Stimulated activated CD4-positive, alpha-beta T cell treated with anti-CD3 and anti-CD28 coated beads, Interleukin-4, amount 100 ng/mL, for 24 hours (primary cell): ENCODE measurements around the gene IL13RA2.

Experiments
- DNase-seq: peaks from one replicate; pipeline ENCODE4 v3.0.0-alpha.2; 2020

Gene IL13RA2, protein sequence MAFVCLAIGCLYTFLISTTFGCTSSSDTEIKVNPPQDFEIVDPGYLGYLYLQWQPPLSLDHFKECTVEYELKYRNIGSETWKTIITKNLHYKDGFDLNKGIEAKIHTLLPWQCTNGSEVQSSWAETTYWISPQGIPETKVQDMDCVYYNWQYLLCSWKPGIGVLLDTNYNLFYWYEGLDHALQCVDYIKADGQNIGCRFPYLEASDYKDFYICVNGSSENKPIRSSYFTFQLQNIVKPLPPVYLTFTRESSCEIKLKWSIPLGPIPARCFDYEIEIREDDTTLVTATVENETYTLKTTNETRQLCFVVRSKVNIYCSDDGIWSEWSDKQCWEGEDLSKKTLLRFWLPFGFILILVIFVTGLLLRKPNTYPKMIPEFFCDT

DNA sequence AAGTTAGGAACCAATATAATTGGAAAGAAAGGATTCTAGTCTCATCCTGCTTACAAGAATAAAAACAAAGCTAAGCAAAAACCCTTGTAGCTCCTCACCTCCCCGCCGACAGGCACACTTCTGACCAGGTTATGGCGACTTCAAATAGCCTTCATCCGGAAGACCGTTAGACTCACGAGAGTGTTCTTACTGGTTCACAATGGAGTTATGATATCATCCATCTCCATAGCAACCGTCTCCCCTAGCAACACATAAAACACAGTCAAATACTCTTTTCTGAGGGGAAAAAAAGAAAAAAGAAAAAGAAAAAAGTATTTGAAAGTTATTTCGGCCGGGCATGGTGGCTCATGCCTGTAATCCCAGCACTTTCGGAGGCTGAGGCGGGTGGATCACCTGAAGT lies at the start of gene IL13RA2:
Gene IL13RA2 (minus strand): TSS at position 162 of the 400 bp plus-strand sequence. CDS start 347 bp downstream, outside the sequence.
- no peak for DNase-seq

DNA sequence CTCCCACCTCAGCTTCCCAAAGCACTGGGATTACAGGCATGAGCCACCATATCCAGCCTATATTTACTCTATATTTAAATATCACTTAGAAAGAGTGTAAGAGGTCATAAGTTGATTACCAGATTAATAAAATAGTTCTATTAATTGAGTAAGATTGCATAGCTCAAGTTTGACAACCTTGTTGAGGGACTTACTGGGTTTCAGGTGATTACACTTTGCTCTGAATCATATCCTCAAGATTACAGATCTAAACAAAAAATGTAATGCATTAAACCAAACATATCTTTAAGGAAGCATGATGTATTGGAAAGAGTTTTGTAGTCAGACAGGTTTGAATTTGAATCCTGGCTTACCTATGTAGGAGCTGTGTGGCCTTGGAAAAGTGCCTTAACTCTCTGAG lies 47.9 kb upstream of the IL13RA2 start:
- DNase-seq, result no peak

DNA sequence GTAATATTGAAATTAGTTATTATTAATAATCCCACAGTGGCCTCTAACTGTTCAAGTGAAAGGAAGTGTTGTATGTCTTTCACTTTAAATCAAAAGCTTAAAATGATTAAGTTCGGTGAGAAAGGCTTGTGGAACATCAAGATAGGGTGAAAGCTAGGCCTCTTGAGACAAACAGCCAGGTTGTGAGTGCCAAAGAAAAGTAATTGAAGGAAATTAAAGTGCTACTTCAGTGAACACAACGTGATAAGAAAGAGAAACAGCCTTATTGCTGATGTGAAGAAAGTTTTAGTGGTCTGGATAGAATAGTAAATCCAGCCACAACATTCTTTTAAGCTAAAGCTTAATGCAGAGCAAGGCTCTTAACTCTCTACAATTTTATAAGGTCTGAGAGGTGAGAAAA lies 42.6 kb upstream of the IL13RA2 start:
- DNase-seq, result no peak

DNA sequence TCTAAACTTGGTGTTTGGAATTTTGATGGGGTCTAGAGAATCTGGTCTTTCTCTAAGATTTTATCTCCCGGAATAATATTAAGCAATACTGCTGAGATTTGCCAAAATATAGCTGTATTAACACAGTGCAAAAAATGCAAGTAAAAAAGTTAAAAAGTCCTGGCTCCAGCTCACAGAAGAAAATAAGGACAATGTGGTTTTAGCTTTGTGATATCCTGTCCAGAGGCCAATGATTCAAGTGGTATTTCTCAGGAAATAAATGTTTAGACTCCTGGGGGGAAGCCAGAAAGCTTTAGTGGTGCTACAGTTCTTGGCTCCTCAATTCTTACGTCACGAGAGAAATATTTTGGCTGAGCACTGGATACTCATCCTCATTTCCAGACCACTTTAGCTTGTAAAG lies 40.9 kb upstream of the IL13RA2 start:
- no peak for DNase-seq

DNA sequence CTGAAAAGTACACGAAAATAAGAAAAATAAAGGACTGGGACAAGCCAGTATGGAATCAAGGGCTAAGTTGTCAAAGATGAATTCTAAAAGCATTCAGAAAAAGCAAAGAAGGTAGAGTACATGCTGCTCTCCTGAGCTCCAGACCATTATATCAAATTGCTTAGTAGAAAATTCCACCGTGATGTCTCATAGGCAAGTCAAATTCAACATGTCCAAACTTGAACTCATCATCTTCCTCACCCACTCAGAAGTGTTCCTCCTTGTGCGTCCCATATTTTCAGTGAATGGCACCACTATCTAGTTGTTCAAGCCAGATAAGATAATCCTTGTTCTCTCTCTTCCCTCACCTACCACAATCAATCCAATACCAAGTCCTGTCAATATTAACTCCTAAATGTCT lies 37.5 kb upstream of the IL13RA2 start:
- no peak for DNase-seq

DNA sequence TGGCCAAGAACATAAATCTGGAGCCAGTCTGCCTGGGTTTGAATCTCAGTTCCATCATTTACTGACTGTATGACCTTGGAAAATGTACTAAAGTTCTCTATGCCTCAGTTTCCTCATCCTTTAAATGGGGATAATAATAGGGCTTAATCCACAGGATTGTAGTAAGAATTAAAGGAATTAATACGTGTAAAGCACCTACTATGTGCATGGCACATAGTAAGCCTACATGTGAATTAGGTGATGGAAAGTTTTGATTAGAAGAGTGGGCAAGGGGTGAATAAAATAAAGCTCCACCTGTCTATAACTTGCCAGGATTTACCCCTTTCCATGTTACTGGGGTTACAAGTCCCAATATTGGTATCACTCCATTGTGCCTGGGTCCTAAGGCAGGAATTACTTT lies 35.8 kb upstream of the IL13RA2 start:
- no peak for DNase-seq

DNA sequence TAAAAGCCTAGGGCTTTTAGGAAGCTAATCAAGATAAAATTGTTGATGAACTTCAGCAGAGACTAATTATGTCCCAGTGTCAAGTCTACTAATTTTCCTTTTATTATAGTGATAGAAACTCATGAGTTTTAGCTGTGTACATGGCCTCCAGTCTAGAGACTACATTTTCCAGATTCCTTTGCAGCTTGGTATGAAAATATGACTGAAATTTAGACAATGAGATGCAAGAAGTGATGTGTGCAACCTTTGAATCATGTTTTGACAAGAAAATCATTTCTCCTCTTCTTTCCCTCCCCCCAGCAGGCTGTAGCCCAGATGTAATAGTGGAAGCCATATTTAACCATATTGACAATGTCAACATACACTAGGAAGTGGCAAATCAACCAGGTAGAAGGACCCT lies 30.3 kb upstream of the IL13RA2 start:
- no peak for DNase-seq

DNA sequence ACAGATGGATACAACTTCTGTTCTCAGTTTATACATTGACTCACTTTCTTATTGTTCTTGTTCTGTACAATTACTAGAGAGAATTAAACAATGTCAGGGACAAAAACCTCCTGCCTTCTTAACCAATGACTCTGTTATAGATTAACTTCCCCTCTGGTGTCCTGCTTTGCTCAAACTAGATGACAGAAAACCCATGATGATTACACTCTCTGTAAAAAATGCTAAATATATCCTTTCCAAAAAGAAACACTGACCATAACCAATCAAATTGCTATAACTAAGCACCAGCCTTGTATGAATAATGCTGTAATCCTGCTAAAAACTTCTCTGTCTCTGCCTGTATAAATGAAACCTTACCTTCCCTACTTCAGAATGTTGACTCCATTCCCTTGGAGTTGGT lies 29.8 kb upstream of the IL13RA2 start:
- DNase-seq, result no peak

DNA sequence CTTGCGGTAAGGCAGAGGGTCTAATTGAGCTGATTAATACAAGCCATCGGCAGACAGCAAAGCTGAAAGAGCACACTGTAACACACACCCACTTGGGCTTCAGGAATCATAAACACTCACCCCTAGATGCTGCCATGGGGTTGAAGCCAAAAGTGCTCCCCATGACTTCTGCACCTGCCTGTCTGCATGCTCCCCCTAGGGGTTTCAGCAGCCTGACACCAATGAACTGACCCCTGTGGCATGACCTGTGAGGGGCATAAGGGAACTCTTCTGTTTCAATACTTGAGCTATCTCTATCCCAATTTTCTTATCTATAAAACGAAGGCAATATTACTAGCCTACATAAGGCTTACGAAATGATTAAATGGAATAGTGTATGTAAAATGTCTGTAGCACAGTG lies 23.0 kb upstream of the IL13RA2 start:
- no peak for DNase-seq

DNA sequence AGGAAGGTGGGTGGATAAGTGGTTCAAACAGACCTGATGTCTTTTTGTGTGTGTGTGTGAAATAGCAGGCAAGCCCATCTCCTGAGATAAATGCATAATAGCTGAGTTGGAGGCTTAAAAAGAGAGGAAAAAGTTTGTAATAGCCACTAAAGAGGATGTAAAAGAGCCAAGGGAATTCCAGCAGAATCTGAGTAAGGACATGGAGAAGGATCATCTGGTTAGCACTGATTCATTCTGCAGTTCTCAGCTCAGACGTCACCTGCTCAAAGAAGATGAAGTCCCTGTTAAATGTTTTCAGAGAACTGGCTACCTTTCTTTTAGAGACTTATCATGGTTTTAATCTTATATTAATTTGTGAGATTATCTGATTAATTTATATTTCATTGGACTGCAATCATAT lies 21.0 kb upstream of the IL13RA2 start:
- DNase-seq, result no peak

DNA sequence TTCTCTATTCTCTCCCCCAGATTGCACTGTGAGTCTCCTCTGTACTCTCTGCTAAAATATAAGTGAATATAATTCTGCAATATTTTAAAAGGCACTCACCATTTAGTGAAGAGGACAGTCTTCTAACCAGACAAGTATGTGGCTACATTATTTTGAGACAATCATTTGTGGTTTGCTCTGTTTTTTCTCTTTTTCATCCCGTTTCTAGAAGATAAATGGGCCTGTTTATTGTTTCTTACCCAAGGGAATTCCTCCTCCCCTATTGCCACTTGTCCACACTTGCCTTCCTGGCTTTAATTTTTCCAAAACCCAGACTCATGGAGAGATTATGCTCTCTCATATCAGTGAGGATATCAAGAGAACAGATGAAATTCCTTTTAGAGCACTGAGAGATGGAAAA lies 18.6 kb upstream of the IL13RA2 start:
- DNase-seq, result no peak

DNA sequence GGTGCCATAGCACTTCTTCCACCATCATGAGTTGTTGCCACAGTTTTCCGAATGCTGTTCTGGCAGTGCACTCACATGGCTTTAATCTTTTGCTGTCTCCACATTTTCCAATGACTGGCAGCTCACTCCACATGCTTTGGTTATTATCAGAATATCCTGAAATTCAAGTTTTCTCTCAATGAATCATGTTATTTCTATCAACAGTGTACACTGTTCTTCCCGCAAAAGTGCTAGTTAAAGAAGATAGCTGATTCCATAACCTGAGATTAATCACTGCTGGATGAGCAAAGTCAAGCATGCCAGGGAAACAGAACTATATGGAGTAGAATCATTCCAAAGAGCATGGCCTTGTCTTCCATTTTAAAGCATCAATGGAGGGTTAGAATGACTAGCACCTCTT lies 14.6 kb upstream of the IL13RA2 start:
- no peak for DNase-seq

DNA sequence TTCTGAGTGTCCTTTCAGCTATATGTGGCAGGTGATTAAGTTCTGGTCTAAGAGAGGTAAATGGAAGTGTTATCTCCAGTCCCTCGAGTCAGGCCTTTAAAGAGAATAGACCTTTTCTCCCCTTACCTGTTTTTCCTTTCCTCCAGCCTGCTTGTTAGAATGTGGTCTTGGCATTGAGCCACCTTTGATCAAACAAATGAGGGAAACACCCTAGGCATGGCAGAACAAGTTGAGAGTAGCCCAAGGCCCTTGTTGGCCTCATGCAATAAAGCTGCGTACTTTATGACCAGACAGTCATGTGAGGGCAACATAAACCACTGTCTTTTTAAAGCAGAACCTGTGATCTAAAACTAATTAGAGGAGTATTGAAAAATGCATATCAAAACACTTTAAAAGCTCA lies 13.2 kb upstream of the IL13RA2 start:
- no peak for DNase-seq

DNA sequence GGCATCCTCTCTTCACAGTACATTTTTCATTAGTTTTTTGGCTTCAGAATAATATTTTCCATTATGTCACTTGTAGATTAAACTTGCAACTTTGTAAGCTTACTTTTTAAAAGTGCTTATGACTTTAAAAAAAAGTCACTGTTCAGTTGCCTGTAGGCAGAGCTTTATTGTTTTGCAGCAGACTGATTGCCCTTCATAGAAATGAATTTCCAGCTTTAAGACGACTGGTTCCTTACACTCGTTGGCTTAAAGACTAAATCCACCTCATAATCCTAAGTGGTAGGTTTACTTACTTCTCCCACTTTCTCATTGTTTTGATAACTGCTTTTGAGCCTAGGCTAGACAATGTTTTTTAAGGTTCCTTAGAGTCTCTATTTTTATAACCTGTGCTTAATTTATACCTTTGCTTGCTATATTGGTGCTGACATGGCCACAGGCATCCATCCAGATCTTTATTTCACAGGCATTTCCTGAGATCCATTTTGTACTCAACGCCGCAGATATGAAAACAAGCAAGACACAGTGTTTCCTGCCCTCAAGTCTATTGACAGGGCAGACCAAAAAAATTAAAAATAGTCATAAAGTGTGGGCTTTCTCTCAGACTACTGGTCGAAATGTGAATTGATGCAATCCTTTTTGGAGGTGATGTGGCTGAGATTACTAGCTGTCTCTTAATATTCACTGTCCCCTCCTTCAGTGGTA lies 12.6 kb upstream of the IL13RA2 start:
- DNase-seq, result no peak

DNA sequence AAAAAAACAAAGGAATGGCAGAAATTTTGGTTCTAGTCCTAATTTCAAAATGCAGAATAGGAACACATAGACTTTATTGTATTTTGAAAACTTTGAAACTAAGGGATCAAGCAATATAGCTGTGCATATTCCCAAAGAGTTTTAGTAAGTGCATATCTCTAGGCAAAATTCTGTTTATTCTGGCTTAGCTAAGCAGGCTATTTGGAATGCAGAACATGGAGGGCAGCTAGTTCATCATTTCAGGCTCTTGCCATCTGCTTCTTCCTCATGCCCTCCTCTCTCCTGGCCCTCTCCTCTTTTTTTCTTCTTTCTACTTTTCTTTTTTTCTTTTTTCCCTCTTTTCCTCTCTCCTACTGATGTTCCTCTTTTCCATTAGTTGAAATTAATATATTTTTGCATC lies 12.0 kb upstream of the IL13RA2 start:
- no peak for DNase-seq

DNA sequence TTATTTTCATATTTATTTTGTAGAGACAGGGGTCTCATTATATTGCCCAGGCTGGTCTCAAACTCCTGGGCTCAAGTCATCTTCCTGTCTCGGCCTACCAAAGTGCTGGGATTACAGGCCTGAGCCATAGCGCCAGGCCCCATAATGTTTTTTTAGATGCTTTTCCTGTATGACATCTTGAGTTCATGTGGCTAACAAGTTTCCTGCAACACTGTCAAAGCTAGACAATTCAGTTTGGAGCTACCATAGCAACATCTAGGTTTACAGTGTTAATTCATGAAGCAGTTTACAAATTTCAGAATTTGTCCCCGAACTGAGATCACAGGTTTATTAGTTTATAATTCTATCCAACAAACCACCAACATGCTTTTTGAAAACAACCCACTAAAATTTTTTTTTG lies 6.4 kb upstream of the IL13RA2 start:
- no peak for DNase-seq

DNA sequence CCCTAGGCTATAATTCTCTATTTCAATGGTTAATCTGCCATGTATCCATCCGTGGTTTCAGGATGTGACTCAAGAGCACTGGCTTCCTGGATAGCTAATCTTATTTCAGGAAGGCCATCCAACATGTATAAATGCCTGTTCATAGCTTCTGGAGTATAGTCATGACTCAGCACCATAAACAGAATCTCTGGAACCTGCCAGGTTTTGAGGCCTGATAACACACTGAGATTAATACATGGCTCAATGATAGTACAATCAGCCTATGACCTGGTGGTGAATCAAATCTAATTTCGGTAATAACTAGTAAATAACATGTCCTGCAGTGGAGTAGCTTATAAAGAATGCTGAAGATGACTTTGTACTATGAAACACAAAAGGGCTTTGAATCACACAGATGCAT lies 5.7 kb upstream of the IL13RA2 start:
- DNase-seq, result no peak

DNA sequence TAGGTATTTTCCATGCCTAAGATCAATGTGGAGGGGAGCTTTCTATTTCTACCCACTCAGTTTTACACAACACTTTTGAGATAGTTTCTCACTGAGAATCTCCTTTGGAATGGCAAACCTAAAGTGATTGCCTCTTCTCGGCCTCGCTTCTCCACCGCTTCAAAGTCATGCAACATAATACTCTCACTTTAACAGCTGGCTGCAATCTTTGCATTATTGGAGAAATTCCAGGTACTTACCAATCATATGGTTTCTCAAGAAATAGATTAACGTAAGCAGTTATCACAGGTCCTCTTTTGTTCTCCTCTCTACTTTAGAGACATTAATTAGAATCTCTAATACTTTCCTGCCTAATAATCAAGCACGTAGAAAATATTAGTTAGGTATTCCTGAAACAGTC lies 3.7 kb upstream of the IL13RA2 start:
- no peak for DNase-seq

DNA sequence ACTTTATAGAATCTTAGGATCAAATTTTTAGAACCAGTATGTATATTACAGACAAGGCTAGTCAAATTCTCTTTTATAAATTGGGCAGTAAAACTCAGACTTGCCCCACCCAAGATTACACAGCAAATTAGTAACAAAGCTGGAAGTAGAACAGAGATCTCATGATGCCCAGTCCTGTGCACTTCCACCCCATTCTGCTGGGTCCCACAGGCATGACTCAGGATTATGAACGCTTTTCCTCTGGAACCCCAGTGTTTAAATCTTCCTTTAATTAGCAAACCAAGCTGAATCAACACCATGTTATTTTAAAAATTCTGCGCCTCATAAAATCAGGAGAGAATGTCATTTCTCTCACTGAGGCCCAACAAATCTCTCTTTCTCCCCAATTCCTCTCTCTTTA lies 1.5 kb upstream of the IL13RA2 start:
- no peak for DNase-seq

DNA sequence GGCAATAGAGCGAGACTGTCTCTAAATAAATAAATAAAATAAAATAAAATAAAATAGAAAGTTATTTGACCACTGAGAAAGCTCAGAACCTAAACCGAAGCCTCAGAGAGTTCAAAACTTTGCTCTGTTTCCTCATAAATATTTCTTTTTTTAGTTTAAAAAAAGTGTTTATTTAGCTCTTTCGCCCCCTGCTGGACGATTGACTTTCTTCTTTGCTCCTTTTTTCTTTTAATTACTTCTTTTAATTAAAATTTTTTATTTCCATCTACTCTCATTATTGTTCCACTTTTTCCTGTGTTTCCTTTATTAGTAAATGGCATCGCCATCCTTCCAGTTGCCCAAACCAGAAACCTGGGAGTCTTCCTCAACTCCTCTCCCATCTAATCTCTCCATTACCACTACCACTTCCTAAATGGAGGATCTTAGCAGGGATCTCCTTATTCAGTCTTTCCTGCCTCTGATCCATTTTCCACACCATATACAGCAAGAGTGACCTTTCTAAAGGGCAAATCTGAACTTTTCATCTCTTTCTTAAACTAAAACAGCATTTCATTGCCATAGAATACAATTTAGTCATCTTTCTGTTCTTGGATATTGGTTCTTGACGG lies 728 bp upstream of the IL13RA2 start:
- DNase-seq, result no peak

DNA sequence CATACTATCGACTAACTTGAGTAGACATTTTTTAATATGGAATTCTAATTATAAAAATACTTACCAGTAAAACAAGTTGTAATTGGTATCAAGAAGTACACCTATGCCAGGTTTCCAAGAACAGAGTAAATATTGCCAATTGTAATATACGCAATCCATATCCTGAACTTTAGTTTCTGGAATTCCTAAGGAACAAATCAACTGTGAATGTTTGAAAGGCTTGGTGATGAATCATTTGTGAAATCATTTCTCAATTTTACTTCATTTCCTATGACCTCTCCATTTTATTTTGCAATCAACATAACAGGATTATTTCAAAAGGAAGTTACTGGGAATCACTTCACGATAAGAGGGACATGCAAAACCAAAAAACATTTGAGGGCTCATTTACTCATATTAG lies 3.7 kb downstream of the IL13RA2 start:
- no peak for DNase-seq

DNA sequence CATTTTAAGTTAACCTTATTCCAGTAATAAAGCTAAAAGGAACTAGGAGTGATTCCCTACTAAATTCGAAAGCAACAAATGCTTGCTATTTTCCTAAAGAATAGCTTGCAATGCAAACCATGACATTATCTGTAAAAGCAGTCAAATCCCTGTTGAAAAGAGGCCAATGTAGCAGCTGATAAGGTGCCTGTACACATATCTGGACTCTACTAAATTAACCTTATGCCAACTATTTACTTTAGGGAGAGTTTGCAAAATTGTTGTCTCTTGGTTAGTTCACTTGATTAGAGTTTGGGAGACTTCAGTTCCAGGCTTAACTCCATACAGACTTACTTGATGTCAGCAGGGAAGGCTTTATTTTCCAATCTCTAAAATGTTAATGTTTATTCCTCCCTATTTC lies 6.0 kb downstream of the IL13RA2 start:
- DNase-seq, result no peak

DNA sequence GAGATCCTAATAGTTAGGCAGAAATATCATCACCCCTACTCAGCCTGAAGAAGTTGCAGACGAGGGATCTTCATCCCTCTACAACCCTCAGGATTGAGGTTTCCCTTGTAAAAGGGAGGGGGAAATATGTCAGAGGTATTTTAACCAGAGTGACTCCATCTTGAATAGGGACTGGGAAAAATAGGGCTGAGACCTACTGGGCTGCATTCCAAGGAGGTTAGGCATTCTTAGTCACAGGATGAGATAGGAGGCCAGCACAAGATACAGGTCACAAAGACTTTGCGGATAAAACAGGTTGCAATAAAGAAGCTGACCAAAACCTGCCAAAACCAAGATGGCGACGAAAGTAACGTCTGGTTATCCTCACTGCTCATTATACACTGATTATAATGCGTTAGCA lies 17.5 kb downstream of the IL13RA2 start:
- DNase-seq, result no peak

DNA sequence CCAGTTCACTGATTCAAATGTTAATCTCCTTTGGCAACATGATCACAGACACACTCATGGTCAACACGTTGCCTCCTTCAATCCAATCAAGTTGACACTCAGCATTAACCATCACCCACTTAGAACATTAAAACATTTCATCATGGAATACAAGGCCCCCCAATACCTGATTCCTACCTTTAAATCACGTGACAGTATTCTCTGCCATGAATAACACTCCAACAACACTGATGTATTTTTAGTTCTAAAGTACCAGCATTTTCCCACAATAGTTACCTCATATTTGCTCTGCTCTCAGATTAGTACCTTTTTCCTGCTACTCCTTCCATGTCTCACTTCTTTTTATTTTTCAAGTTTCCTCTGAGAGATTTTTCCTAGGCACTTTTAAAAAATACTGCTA lies 19.6 kb downstream of the IL13RA2 start:
- no peak for DNase-seq
